PFSK-1 (cell line): ENCODE results near the gene PLB1.

Source experiments
- FOXP2 ChIP-seq: optimal IDR thresholded peaks from 2 replicates; pipeline ENCODE3; 2011; ENCODE audit warnings: borderline replicate concordance, control low read depth, inconsistent platforms; ENCODE audit not compliant: insufficient read depth; ENCODE audit errors: extremely low read length, extremely low read depth
- POLR2AphosphoS5 ChIP-seq: IDR thresholded peaks from 2 replicates; pipeline ENCODE4 v1.6.1; 2012; ENCODE audit warnings: low read depth, mild to moderate bottlenecking, control low read depth, low read length, moderate library complexity
- SIN3A ChIP-seq: IDR thresholded peaks from 2 replicates; pipeline ENCODE4 v1.6.1; 2012; ENCODE audit warnings: mild to moderate bottlenecking, low read length, moderate library complexity, borderline replicate concordance; ENCODE audit not compliant: insufficient read depth
- TAF1 ChIP-seq: IDR thresholded peaks from 2 replicates; pipeline ENCODE4 v1.6.1; 2012; ENCODE audit warnings: low read length, control low read depth, borderline replicate concordance; ENCODE audit not compliant: insufficient read depth
- TF ChIP-seq, protein P1 (sequence below), 2 experiments: IDR thresholded peaks; 2 replicates each; pipeline versions ENCODE4 v1.6.1 to v1.8.0; 2011 to 2012; ENCODE audit warnings: low read depth in 2 of 2, low read length in 2 of 2, control low read depth in 1 of 2, inconsistent platforms in 1 of 2, mild to moderate bottlenecking in 1 of 2, moderate library complexity in 1 of 2; ENCODE audit not compliant: insufficient read depth in 1 of 2

PLB1 gene

DNA sequence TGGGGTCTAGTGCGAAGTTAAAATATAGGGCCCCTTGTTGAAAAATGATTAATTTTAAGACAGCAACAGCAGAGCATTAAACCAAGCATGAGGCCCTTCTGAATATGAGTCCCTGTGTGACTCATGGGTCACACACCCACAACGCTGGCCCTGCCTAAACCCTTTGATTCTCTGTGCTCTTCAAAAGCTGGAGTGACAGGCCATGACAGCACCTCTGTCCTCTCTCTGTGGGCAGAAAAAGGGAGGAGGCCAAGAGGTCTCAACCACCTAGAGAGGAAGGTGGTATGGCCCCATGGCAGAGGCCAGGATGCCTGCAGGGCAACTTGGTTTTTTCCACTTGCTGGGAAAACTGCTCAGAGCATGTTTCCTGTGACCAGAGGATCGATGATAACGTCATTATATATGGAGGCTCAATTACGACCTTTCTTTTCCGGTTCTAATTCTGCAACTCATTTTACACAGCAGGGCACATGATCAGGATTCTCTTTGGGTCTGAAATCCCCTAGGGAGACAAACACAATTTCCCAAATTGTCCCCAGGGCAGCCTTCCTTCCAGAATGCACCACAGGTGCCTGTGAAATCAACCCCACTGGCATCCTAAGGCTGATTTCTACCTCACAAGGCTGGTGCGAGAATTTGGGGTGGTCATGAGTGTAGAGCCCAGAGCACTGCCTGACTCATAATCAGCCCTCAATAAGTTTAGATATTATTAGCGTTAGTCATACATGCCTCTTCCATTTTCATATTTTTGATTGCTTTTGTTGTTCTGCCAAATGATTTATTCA, 153.8 kb downstream of the PLB1 start:
- TF ChIP-seq, protein P1, sequence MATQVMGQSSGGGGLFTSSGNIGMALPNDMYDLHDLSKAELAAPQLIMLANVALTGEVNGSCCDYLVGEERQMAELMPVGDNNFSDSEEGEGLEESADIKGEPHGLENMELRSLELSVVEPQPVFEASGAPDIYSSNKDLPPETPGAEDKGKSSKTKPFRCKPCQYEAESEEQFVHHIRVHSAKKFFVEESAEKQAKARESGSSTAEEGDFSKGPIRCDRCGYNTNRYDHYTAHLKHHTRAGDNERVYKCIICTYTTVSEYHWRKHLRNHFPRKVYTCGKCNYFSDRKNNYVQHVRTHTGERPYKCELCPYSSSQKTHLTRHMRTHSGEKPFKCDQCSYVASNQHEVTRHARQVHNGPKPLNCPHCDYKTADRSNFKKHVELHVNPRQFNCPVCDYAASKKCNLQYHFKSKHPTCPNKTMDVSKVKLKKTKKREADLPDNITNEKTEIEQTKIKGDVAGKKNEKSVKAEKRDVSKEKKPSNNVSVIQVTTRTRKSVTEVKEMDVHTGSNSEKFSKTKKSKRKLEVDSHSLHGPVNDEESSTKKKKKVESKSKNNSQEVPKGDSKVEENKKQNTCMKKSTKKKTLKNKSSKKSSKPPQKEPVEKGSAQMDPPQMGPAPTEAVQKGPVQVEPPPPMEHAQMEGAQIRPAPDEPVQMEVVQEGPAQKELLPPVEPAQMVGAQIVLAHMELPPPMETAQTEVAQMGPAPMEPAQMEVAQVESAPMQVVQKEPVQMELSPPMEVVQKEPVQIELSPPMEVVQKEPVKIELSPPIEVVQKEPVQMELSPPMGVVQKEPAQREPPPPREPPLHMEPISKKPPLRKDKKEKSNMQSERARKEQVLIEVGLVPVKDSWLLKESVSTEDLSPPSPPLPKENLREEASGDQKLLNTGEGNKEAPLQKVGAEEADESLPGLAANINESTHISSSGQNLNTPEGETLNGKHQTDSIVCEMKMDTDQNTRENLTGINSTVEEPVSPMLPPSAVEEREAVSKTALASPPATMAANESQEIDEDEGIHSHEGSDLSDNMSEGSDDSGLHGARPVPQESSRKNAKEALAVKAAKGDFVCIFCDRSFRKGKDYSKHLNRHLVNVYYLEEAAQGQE (IDR thresholded peaks at IDR 0.05; ENCODE audit: insufficient read depth in 1 of 2, low read depth in 2 of 2, low read length in 2 of 2), result no peak

DNA sequence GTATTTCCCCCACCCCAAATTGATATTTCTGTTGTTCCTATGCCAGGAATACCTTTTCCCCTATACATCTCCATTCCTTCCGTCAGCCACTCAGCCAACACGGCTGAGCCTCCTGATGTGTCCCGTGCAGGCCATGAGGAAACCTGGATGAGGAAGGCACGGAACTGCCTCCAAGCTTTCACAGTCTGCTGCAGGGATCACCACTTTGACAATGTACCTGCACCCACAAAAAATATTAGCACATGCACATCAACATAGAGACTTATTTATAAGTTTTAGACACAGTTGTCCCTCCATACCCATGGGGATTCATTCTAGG, 154.4 kb downstream of the PLB1 start:
- TF ChIP-seq SIN3A, result no peak
- TF ChIP-seq TAF1, result no peak
- TF ChIP-seq POLR2AphosphoS5, result no peak
- TF ChIP-seq FOXP2, result no peak
- TF ChIP-seq, protein P1 (IDR thresholded peaks at IDR 0.05; ENCODE audit: insufficient read depth in 1 of 2, low read depth in 2 of 2, low read length in 2 of 2), result no peak

DNA sequence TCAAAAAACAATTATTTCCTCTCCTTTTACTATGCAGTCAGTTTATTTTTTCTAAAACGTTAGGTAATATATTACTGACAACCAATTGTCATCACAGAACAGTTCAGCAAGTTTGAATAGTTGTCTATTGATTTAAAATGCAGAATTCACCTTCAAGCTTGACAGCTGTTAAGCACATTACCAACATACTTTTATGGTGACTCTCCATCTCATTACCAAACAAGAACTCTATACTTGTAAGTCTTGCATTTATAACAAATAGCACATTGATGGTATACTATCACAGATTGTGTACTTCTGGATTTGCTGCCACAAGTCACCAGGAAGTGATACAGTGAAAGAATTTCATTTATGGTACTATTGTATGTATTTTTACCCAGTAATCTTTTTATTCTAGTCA, 156.4 kb downstream of the PLB1 start:
- TF ChIP-seq POLR2AphosphoS5 (no peak), TAF1 (no peak), FOXP2 (no peak), SIN3A (no peak)
- TF ChIP-seq, protein P1 (IDR thresholded peaks at IDR 0.05; ENCODE audit: insufficient read depth in 1 of 2, low read depth in 2 of 2, low read length in 2 of 2), result no peak

DNA sequence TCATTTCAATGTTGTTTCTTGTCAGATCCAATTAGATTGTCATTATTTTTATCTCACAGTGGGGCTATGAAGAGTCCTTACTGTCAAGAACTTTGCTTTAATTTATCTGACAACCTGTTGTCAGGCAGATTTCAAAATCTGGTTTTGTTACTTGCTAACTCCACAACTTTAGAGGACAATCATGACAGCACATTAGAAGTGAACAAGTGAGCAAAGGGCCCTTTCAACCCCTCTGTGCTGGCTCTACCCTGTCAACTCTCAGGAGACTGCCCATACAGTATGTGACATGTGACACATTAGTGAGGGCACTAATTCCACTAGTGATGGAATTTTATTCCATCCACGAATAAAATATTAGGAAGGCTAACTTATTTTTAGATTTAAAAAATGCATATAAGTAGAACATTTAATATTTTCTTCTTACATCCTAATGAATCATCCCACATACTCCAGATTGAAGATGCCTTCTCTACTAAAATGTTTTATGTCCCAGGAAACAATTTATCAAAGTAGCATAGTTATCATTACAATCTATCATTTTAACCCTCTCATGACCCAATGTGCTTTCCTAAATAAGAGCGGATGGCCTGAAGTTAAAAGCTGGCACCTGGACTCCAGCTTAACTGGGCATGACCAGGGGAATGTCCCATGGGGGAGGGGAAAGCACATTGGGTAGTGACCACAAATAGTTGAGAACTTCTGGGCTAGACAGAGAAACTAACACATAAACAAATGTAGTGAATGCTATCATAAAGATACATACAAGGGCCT, 158.2 kb downstream of the PLB1 start:
- TF ChIP-seq, protein P1 (IDR thresholded peaks at IDR 0.05; ENCODE audit: insufficient read depth in 1 of 2, low read depth in 2 of 2, low read length in 2 of 2), result no peak
- TF ChIP-seq SIN3A (no peak), FOXP2 (no peak), TAF1 (no peak), POLR2AphosphoS5 (no peak)
